NOMO-1 treated with dmso at 0.1 percent for 144 hours (cell line): ENCODE data around the gene NUS1.
A peak's percentile ranks its signal among the peaks of the same experiment; 100 is the strongest.
"Not testable (repeated sequence)": the region's sequence is repeated elsewhere in the genome, so short reads cannot be mapped to it uniquely, and the experiment has no call there.

Source experiments
- DNase-seq: peaks from one replicate; lab custom pipeline; 2025; ENCODE audit not compliant: unreplicated experiment; lab: John Stamatoyannopoulos, UW

Gene NUS1

DNA sequence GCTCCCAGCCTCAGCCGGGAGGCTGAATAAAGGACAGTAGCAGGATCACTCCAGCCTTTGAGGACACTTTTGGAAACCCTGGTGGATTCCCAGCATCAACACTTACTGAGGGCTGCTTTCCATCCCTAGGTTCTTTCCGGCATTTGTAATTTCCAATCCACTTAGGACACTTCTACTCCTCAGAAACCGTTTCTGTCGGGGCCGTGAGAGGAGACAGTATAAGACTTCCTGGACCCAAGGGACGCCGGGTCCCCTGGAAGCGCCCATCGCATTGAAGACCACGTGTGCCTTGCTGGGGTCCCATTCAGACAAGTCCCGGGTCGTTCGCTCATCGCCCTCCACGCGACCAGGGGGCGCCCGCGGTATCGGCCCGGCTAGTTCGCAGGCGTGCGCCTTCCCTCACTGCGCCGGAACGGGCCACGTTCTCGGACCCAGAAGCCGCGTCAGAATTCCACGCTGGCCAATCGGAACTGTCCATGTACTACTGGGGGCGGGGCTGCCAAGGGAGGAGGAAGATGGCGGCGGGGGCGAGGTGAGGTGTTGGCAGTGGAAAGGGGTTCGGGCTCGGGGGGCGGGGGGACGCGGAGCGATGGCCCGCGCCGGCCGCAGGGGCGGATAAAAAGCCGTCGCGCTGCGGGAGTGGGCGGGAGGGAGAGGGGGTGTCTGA lies at the start of gene NUS1:
NUS1 (plus strand) TSS at position 479 of the 667 bp plus-strand sequence. CDS start 202 bp downstream, outside the sequence.
- peak; percentile 97 for DNase-seq

DNA sequence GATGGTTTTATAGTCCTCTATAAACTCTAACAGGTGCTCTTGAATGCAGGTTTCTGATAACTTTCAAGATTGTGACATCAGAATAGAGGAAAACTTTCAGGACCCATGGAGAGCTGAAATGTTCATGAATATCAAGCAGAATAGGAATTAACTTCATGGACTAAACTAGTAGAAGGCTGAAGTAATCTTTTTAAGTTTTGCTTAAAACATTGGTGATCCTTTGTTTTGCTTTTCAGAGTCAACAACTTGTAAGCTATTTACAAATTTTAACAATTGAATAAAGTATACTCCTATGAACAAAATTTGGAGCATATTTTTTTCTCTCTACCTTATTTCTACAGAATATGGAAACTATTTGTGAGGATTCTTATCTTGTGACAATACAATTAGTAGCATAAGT lies 47.7 kb upstream of the NUS1 start:
- DNase-seq, result no peak

DNA sequence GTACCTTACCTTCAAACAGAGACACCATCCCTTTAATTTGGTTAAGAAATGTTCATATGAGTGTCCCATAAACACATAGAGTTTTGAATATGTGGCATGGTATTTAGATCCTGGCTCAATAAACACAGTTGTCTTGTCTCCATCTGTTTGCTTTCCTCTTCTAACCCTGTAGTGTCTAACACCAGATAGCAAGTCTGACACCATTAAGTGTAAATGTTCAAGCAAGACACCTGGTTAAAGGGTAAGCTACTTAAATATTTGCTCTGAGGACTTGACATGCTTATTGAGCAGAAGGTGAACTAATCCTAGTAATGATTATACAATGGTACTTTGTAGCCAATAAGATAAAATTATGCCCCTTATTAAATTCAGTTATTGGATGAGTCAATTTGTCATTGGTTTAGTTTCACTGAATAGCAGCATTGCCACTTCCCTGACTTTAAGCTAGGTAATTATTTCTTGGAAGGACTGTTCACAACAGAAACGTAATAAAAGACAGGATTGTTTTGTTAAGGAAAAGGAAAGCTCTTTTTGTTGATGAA lies 46.1 kb upstream of the NUS1 start:
- no peak for DNase-seq

DNA sequence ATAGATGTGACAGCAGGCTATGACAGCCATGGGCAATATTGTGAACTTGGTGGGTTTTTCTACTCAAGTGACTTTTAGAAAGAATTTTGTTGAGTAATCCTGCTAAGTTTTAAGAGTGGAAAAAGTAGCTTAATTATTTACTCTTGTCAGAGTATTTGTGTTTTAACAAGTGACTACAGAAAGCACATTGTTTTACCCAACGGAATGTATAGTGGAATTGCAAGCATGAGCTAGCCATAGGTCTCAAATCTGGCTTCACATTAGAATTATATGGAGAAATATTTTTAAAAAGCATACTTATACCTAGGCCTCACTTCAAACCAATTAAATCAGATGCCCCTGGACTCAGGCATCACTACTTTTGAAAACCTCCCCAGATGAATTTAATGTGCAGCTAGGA lies 37.5 kb upstream of the NUS1 start:
- DNase-seq, result no peak

DNA sequence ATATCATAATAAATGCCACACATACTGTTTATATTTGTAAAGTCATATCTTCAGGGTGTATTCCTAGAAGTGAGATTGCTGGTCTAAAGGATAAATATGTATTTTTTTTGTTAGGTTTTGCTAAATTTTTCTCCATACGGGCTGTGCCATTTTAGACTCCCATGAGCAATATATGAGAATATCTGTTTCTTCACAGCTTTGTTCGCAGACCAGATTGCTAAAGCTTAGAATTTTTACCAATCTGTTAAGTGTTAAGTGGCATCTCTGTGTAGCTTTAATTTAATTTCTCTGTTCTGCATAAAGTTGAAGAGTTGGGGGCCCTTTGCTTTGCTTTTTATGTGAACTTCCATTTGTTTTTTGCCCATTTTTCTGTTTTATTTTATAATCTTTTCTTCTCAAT lies 32.3 kb upstream of the NUS1 start:
- DNase-seq, result no peak

DNA sequence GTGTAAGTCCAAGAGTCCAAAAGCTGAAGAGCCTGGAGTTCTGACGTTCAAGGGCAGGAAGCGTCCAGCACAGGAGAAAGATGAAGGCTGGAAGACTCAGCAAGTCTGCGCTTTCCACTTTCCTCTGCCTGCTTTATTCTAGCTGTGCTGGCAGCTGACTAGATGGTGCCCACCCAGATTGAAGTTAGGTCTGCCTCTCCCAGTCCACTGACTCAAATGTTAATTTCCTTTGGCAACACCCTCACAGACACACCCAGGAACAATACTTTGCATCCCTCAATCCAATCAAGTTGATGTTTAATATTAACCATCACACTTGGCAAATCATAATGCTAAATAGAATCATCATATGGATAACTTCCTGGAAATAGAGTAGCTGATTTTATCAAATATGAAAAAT lies 23.3 kb upstream of the NUS1 start:
- not testable (repeated sequence) for DNase-seq

DNA sequence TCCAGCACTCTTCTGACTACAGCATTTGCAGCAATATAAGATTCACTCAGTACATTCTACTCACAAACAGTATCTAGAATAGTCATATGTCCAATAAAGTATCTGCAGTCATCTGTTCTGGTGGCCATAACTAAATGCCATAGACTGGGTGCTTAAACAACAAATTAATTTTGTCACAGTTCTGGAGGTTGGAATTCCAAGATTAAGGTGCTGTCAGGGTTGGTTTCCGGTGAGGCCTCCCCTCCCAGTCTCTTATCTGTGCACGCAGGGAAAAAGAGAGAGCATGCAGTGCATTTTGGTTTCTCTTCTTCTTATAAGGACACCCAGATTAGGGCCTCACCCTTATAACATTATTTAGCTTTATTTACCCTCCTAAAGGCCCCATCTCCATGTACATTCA lies 21.3 kb upstream of the NUS1 start:
- no peak for DNase-seq

DNA sequence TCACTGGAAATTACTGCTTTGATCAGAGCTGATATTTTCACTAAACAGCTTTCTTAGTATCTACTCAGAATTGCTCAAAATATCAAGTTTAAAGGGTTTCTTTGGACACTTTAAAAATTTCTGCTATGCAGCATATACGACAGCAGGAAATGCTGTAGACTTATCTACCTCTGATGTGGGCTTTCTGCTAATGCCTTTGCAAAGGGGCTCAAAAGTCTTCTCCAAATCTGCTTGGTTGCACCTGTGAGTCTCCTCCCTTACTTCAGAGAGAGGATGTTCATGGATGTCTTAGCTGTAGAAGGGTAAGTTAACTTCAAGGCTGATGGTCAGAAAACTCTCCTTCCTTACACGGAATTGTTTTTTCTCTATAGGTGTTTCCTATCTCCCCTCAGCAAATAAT lies 19.9 kb upstream of the NUS1 start:
- DNase-seq, result no peak

DNA sequence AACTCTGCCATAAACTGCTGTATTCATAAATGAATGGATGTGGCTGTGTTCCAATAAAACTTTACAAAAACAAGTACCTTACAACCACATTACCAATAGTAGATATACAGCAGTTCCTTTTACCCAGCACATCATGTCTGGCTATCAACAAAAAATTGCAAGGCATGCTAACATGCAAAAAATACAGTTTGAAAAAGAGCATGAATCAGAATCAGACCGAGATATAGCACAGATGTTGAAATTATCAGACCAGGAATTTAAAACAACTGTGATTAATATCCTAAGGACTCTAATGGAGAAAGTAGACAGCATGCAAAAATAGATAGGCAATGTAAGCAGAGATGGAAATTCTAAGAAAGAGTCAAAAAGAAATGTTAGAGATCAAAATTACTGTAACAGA lies 8.4 kb upstream of the NUS1 start:
- no peak for DNase-seq

DNA sequence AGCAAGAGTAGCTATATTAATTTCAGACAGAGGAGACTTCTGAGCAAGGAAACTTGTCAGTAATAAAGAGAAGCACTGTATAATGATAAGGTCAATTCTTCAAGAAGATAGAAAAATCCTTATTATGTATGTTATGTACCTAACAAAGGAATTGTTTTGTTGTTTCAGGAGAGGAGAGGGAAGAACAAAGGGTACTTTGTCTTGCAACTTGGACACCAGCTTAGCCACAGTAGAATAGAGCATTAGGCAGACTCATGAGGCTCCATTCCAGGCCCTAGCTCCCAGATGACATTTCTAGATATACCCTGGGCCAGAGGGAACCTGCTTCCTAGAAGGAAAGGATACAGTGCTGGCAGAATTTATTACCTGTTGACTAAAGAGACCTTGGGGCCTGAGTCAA lies 6.5 kb upstream of the NUS1 start:
- DNase-seq, result no peak

DNA sequence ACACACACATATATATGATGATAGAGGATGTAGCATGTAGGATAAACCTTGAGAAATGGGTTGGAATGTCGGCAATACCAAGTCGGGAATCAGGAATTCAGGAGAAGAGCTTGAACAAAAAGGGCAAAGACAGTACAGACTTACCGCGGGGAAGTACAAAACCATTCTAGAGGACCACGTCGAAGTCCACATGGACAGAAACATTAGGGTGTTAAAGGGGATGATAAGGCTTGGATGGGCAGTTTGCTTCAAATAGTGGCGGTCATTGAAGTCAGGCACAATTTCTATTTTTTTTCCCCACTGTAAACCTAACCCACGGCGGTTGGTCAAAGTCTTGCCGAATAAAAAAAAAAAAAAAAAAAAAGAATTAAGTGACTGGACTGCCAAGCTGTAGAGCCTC lies 766 bp upstream of the NUS1 start:
- no peak for DNase-seq

DNA sequence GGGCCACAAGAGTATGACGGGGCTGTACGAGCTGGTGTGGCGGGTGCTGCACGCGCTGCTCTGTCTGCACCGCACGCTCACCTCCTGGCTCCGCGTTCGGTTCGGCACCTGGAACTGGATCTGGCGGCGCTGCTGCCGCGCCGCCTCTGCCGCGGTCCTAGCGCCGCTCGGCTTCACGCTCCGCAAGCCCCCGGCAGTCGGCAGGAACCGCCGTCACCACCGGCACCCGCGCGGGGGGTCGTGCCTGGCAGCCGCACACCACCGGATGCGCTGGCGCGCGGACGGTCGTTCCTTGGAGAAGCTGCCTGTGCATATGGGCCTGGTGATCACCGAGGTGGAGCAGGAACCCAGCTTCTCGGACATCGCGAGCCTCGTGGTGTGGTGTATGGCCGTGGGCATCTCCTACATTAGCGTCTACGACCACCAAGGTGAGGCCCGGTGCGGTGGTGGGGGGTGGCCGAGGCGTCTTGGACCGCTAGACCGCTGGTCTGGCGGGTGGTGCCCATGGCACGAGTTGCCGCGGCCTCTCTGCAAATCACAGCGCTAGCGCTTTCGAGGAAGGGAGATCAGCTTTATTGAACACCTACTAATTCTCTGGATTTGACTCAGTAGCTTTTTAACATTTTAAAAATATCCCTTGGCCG lies 511 bp downstream of the NUS1 start:
- DNase-seq, result not testable (repeated sequence)

DNA sequence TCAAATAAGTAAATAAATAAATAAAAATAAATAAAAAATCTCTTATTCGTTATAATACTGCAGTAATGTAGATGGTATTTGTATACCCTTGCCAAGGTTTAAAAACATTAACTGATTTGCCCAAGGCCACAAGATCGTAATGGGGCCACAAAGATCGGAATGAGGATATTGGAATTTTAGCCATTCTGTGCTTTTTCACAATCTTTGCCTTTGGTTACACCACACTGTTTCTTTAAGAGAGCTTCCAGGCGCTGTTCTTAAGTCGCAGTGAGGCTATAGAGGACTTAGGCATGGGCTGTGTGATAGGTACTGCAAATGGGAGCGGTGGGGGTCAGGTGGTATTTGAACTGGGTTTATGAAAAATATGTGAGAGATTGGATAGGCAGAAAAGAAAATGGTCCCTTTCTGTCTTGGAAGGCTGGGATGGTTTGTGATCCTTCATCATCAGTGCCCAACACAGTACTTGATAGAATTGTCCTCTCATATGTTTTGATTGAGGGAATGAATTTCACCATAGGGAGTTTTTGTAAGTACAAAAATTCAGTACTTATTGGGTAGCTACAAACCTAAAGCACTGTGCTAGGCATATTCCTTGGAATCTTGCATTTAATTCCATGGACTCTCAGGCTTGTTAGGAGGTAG lies 1.4 kb downstream of the NUS1 start:
- no peak for DNase-seq

DNA sequence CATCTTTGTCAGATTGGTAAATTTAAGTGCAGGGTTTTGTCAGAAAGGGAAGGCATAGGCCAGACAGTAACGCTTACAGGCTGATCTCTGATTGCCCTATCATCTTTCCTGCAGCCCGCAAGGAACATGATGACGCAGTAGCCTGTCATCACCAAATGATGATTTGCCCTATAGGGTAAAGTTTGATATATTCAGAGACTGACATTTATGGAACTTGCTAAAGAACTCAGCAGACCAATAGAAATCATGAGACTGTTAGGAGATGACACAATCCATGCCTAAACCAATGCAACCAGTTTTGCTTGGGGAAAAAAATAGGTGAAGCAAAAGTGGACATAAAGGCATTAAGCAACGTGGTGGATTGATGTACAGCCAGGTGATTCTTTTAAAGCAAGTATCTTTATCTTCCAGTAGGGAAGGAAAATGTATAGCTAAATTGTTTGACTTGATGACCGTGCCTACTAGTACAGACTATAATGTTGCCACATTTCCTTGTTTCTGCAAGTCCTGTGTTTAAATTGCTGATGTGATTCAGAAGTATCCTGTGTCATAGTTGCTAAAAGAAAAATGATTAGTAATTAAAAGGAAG lies 2.4 kb downstream of the NUS1 start:
- DNase-seq, result no peak

DNA sequence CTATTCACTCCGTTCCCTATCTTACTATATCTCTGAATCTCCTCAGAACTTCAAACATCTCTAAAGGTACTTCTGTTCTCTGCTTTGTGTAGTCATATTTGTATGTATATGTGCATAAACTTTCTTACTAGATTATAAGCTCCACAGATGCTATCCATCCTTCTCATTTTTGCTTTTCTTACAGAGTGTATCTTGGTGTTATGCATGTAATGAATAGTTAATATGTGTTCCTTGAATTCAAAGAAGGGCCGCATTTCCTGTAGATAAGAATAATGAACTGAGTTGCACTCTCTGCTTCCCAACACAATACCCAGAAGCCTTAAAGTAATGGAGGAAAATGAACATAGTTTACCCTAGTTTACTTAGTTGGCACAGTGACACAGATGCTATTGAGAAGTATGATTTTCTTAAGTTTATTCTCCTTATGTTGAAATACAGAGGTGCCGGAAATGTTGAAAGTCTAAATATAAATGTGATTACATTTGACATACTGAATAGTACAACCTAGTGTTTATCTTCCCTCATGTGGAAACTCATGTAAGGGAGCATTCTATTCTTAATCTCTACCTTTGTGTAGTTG lies 6.0 kb downstream of the NUS1 start:
- DNase-seq, result no peak

DNA sequence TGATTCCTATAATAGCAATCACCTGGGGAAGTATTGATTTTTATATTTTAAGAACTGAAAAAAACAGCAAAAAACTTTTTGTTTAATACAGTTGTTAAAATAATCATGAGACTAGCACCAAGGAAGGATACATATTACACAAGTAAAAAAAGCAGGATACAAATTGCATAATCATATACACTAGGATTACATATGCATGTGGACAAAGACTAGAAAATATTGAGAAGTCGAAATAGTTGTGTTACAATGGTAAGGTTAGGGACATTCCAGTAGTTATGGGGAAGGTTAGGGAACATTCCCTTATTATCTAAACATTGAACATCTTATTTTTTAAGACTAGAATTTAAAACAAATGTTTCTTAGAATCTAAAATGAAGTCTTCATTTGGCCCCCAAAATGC lies 9.5 kb downstream of the NUS1 start:
- no peak for DNase-seq

DNA sequence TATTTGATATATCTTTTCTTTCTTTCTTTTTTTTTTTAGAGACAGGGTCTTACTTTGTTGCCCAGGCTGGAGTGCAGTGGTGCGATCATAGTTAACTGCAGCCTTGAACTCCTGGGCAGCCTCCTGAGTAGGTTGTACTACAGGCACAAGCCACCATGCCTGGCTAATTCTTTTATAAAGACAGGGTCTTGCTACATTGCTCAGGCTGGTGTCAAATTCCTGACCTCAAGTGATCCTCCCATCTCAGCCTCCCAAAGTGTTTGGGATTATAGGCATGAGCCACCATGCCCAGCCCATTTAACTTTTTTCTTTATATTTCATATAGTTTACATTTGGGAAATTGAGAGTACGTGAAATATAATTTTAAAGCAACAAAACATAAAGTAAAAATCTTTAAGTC lies 10.1 kb downstream of the NUS1 start:
- DNase-seq, result no peak

DNA sequence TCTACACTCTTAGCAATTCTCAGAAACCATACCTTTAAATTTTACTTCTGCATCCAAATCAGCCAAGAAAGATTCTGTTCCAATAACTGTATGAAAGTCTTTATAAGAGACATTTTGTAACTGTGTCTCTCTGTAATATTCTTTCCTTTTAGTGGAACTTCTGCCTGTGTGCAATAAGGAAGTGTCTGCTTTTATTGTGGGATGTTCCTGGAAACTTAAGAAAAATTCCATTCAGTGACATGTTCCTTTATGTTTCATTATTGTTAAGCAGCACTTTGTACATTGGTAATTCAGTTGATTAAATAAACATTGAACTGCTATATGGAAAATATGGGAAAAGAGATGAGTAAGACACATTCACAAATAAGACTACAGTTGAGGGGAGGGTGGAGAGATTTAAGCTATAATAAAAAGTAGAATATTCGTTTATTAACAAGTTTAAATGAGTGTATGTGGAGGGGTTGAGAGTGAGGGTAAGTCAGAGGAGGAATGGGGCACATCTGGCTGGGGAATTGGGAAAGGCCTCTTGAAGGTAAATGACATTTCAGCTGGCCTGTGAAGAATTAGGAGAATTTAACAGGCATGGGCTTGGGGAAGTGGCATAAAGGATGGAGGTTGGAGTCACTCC lies 11.9 kb downstream of the NUS1 start:
- no peak for DNase-seq

DNA sequence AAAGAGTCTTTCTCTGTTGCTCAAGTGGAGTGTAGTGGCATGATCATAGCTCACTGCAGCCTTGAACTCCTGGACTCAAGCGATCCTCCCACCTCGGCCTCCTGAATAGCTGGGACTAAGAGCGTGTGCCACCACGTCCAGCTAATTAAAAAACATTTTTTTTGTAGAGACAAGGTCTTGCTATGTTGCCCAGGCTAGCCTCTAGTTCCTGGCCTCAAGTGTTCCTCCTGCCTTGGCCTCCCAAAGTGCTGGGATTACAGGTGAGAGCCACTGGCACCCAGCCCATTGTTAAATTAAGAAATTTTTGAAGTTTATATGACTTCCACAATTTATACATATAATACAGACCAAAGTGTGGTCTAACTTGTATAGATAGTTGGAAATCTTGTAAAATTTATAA lies 14.3 kb downstream of the NUS1 start:
- not testable (repeated sequence) for DNase-seq

DNA sequence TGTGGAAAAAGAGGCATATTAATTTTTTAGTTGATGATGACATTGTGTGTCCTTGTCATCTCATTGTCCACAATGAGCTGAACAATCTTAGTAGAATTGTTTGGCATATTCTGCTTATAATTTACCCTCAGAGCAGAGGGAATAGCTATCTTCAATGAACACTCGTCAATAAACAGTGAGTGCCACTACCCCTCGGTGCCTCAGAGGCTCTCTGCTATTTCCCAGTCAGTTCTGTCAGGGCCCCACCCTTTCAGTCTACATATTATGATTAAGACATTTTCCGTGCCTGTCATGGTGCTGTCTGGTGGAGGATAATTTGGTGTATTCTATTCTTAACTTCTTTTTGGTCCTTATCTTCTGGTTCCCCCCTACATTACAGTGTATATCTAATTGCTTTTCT lies 31.2 kb downstream of the NUS1 start:
- DNase-seq, result no peak

DNA sequence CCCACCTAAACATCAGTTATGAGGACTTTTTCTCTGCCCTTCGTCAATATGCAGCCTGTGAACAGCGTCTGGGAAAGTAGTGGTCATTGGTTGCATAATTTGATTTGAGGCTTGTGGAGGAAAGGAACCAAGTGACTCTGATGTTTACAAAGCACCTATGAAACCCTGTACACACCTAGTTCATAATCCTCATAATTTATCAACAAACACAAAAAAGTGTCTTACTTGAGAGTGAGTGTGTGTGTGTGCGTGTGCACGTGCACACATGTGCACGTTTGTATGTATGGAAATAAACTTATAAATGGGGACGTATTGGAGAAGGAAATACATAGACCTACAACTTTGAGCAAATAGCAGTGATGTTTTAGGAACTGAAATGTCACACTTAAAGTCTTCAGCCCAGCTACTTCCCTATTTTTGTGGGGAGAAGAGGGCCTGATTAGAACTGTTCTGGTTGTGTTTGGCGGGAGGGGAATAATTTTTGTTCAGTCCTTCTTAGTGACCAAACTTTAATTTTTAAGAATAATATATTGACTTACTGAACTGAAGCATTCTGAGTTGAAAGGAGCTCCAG lies 31.8 kb downstream of the NUS1 start:
- DNase-seq, result not testable (repeated sequence)
